PFSK-1 (cell line): ENCODE results near the gene CCDC50.

ENCODE experiments used
- FOXP2 ChIP-seq: optimal IDR thresholded peaks from 2 replicates; pipeline ENCODE3; 2011; ENCODE audit warnings: borderline replicate concordance, control low read depth, inconsistent platforms; ENCODE audit not compliant: insufficient read depth; ENCODE audit errors: extremely low read length, extremely low read depth
- POLR2AphosphoS5 ChIP-seq: IDR thresholded peaks from 2 replicates; pipeline ENCODE4 v1.6.1; 2012; ENCODE audit warnings: low read depth, mild to moderate bottlenecking, control low read depth, low read length, moderate library complexity
- REST ChIP-seq, 2 experiments: IDR thresholded peaks; 2 replicates each; pipeline versions ENCODE4 v1.6.1 to v1.8.0; 2011 to 2012; ENCODE audit warnings: low read depth in 2 of 2, low read length in 2 of 2, control low read depth in 1 of 2, inconsistent platforms in 1 of 2, mild to moderate bottlenecking in 1 of 2, moderate library complexity in 1 of 2; ENCODE audit not compliant: insufficient read depth in 1 of 2
- SIN3A ChIP-seq: IDR thresholded peaks from 2 replicates; pipeline ENCODE4 v1.6.1; 2012; ENCODE audit warnings: mild to moderate bottlenecking, low read length, moderate library complexity, borderline replicate concordance; ENCODE audit not compliant: insufficient read depth
- TAF1 ChIP-seq: IDR thresholded peaks from 2 replicates; pipeline ENCODE4 v1.6.1; 2012; ENCODE audit warnings: low read length, control low read depth, borderline replicate concordance; ENCODE audit not compliant: insufficient read depth

The CCDC50 gene

GRCh38 chr3:191360620-191361019, 31.4 kb downstream of the CCDC50 start:
- no peak for TF ChIP-seq TAF1

DNA sequence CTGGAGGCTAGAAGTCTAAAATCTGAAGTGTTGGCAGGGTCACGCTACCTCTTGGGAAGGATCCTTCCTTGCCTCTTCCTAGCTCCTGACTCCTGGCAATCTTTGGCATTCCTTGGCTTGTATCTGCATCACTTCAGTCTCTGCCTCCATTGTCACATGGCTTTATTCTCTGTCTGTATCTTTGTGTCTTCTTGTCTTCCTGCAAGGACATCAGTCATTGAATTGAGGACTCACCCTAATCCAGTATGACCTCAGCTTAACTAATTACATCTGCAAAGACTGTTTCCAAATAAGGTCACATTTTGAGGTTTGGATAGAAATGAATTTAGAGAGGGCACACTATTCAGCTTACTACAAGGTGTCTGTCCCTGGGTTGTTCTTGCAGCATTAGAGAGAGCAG, 32.3 kb downstream of the CCDC50 start:
- TF ChIP-seq TAF1 (no peak), POLR2AphosphoS5 (no peak), FOXP2 (no peak), REST (IDR thresholded peaks at IDR 0.05; ENCODE audit: insufficient read depth in 1 of 2, low read depth in 2 of 2, low read length in 2 of 2) (no peak), SIN3A (no peak)

- TF ChIP-seq TAF1 (no peak), SIN3A (no peak), POLR2AphosphoS5 (no peak), REST (IDR thresholded peaks at IDR 0.05; ENCODE audit: insufficient read depth in 1 of 2, low read depth in 2 of 2, low read length in 2 of 2) (no peak), FOXP2 (no peak)
Measured at GRCh38 chr3:191362037-191362436, 32.8 kb downstream of the CCDC50 start.

DNA sequence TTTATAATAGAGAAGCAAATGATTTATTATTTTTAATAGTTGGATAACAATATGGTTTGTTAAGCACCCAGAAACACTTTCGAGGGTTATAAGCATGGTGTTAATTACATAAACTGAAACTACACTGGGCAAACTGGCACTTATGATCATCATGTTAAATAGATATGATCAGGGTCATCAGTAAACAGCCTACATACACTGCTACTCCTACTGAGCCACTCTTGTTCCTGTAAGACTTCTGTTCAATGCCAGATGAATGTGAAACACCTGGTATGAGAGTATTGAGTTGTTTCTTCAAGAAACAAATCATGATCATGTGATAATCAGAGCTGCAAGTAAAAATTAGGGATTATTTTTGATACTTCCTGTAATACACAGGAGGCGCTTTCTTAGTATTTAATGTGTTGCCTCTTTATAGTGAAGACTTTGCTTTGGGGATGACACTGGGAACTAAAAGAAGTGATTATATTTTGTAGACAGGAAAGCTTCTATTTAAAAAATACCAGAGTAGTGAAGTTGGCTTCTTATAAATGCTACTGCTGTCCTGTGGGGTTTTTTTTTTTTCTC, 33.4 kb downstream of the CCDC50 start:
- TF ChIP-seq TAF1 (no peak), SIN3A (no peak), REST (IDR thresholded peaks at IDR 0.05; ENCODE audit: insufficient read depth in 1 of 2, low read depth in 2 of 2, low read length in 2 of 2) (no peak), POLR2AphosphoS5 (no peak), FOXP2 (no peak)

DNA sequence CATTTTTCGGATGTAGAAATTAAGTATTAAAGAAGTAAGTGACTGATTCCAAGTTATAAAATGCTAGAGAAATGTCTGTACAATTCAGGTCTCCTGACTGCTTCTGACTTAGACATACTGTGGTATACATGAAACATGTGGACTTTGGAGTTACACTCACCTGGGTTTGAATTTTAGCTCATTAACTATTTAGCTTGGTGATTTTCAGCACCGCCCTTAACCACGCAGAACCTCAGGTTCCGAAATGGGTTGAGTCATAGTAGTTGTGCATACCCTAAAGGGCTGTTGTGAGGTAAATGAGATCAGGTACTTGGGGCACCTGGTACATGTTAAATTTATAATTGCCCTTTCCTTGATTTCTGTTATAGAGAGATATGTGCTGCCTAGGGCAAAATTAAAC, 34.0 kb downstream of the CCDC50 start:
- TF ChIP-seq POLR2AphosphoS5 (no peak), SIN3A (no peak), FOXP2 (no peak)

DNA sequence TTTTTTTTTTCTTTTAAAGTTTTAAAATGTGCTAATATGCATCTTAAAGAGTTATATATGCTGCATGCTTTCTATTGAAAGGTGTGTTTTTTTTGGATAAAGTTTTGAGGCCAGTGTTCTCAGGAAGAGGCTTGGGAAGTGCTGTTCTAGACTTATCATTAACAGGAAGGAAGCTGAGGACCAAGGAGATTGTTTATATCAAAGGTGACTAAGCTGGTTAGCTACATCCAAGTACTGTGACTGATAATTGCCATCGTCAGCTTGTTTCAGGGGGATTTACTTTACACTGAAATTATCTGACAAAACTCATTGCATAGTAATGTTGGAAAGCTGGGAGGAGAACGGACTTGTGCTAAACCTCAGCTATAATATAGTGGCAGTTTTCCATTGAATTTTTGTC, 37.5 kb downstream of the CCDC50 start:
- no peak for TF ChIP-seq TAF1
- 0 out of 2 replicates have a peak, but pooled peaks have one; percentile 30 for TF ChIP-seq POLR2AphosphoS5
- no peak for TF ChIP-seq REST (IDR thresholded peaks at IDR 0.05; ENCODE audit: insufficient read depth in 1 of 2, low read depth in 2 of 2, low read length in 2 of 2)
- no peak for TF ChIP-seq SIN3A
- TF ChIP-seq FOXP2 = no peak
